ENCODE results near the gene CNNM3. TPM values are rescaled to one million over a fixed set of nuclear protein-coding genes. Genes with fewer than 3 reads are reported as not detected.
A peak's percentile ranks its signal among the peaks of the same experiment; 100 is the strongest.

CNNM3 gene
- total RNA-seq, 1 donor from 2014 or later, result 28.3 TPM

GRCh38 chr2:96819876-96820511 is 3.9 kb downstream of the CNNM3 start:
- Mint-ChIP-seq H3K36me3 (peaks cover 16% of the 10 kb centered on the region), H3K4me3 (peak overlapping the region; percentile 91), H3K27me3 (no peaks in the 10 kb centered on the region), H3K4me1 (ENCODE audit: unreplicated experiment) (peaks cover 56% of the 10 kb centered on the region), H3K9me3 (no peaks in the 10 kb centered on the region), H3K27ac (peak overlapping the region; percentile 78)
- no peak for DNase-seq (ENCODE audit: extremely low spot score, unreplicated experiment)
- no peak for TF ChIP-seq CTCF (conservative IDR thresholded peaks at IDR 0.05)

DNA sequence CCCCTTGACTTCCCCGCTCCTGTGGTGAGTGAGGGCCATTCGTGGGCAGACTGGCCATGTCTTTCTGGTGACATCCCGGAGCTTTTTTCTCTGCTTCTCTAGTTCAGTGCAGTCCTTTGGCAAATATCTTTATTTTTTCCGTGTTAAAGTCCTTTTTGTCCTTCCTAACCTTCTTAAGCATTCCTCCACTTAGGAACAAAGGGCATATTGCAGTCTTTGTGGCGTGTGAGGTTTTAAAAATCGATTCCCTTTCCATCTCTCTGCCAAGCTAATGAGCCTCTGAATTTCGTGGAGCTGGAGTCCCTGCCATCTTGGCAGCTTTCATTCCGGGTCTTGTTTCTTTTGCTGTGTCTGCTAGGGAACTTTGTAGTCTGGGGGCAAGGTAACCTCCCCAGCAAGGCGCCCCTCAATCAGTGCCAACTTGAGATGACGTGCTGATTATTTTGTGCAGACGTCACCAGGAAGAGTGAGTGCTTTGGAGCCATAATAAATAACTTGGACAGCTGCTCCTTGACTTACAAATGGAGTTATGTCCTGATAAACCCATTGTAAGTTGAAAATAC is 5.1 kb downstream of the CNNM3 start:
- peak overlapping the region; percentile 66 for H3K4me3 Mint-ChIP-seq
- no peaks in the 10 kb centered on the region for H3K27me3 Mint-ChIP-seq
- peaks cover 50% of the 10 kb centered on the region for H3K4me1 Mint-ChIP-seq (ENCODE audit: unreplicated experiment)
- H3K9me3 Mint-ChIP-seq, result no peaks in the 10 kb centered on the region
- no peak for TF ChIP-seq CTCF (conservative IDR thresholded peaks at IDR 0.05)
- H3K36me3 Mint-ChIP-seq, result peaks cover 16% of the 10 kb centered on the region
- peak overlapping the region; percentile 78 for H3K27ac Mint-ChIP-seq
- no peak for DNase-seq (ENCODE audit: extremely low spot score, unreplicated experiment)

GRCh38 chr2:96822786-96823185 is 6.7 kb downstream of the CNNM3 start:
- Mint-ChIP-seq H3K36me3 (peaks cover 16% of the 10 kb centered on the region), H3K27me3 (no peaks in the 10 kb centered on the region), H3K4me3 (no peak overlapping the region), H3K9me3 (no peaks in the 10 kb centered on the region), H3K4me1 (ENCODE audit: unreplicated experiment) (peaks cover 46% of the 10 kb centered on the region), H3K27ac (no peak overlapping the region)
- no peak for TF ChIP-seq CTCF (conservative IDR thresholded peaks at IDR 0.05)
- no peak for DNase-seq (ENCODE audit: extremely low spot score, unreplicated experiment)

GRCh38 chr2:96823198-96823597 is 7.1 kb downstream of the CNNM3 start:
- Mint-ChIP-seq H3K36me3 (peaks cover 16% of the 10 kb centered on the region), H3K4me1 (ENCODE audit: unreplicated experiment) (peaks cover 42% of the 10 kb centered on the region), H3K27ac (no peak overlapping the region), H3K9me3 (no peaks in the 10 kb centered on the region), H3K27me3 (no peaks in the 10 kb centered on the region), H3K4me3 (no peak overlapping the region)
- no peak for DNase-seq (ENCODE audit: extremely low spot score, unreplicated experiment)
- TF ChIP-seq CTCF (conservative IDR thresholded peaks at IDR 0.05), result no peak

- no peaks in the 10 kb centered on the region for H3K27me3 Mint-ChIP-seq
- H3K36me3 Mint-ChIP-seq, result peaks cover 14% of the 10 kb centered on the region
- no peak for TF ChIP-seq CTCF (conservative IDR thresholded peaks at IDR 0.05)
- DNase-seq (ENCODE audit: extremely low spot score, unreplicated experiment), result no peak
- H3K9me3 Mint-ChIP-seq, result no peaks in the 10 kb centered on the region
- H3K4me1 Mint-ChIP-seq (ENCODE audit: unreplicated experiment), result peaks cover 31% of the 10 kb centered on the region
- no peak overlapping the region for H3K4me3 Mint-ChIP-seq
- no peak overlapping the region for H3K27ac Mint-ChIP-seq
Measured at GRCh38 chr2:96824079-96824870, 8.2 kb downstream of the CNNM3 start.

Data from type B pancreatic cell (in vitro differentiated cells).